ENCODE results near the gene CLRN1. TPM values are rescaled to one million over a fixed set of nuclear protein-coding genes. Genes with fewer than 3 reads are reported as not detected.

Gene CLRN1
- total RNA-seq, 3 donors from 2014 or later (not counting 1 experiment from before 2014, with no cell fraction given), result not detected

DNA sequence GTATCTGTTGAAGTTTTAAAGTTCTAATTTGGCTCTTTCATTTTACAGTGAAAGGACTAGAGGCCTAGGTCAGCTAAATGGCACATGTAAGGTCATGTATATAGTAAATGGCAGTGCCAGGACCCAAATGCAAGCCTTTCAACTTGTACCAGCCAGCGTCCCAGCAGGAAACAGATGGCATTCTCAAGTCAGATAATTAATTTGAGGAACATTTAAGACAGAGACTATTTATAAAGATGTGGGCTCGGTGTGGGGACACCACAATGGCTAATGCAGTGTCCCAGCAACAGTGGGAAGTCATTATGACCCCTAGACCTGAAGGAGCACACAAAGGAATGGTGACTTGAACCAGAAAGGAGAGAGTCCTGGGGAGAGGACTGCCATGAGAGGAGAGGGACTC lies 73.4 kb downstream of the CLRN1 start:
- no peak overlapping the region for H3K27ac Mint-ChIP-seq
- H3K9me3 Mint-ChIP-seq, result no peaks in the 10 kb centered on the region
- no peak overlapping the region for H3K27ac ChIP-seq (ENCODE audit: low read length)
- no peaks in the 10 kb centered on the region for H3K4me1 ChIP-seq (ENCODE audit: control insufficient read depth, insufficient read depth, low read length)
- WGBS (ENCODE audit: insufficient coverage), result 20% methylated on average over 2 of the region's 2 CpGs
- ATAC-seq (no peak), DNase-seq (no peak)
- H3K36me3 Mint-ChIP-seq, result no peaks in the 10 kb centered on the region
- no peaks in the 10 kb centered on the region for H3K4me1 Mint-ChIP-seq
- peaks cover 9 to 17% of the 10 kb centered on the region in 2 donors for H3K27me3 Mint-ChIP-seq (ENCODE audit: low read depth in 2 of 2)
- TF ChIP-seq CTCF (IDR thresholded peaks at IDR 0.05), result no peak
- H3K9me3 ChIP-seq (ENCODE audit: control insufficient read depth, insufficient read depth, low read length), result no peaks in the 10 kb centered on the region
- no peak overlapping the region for H3K4me3 ChIP-seq (ENCODE audit: low read length)
- no peak overlapping the region for H3K4me3 Mint-ChIP-seq
- intact Hi-C loops (cut with micrococcal nuclease), result no loop called here
- no peaks in the 10 kb centered on the region for H3K36me3 ChIP-seq (ENCODE audit: control insufficient read depth, insufficient read depth, low read length)
- no peaks in the 10 kb centered on the region for H3K27me3 ChIP-seq (ENCODE audit: control insufficient read depth, insufficient read depth, low read length)

GRCh38 chr3:150898046-150898754 lies 74.3 kb downstream of the CLRN1 start:
- intact Hi-C loops (cut with micrococcal nuclease), result no loop called here
- no peak for DNase-seq
- Histone ChIP-seq H3K27me3 (ENCODE audit: control insufficient read depth, insufficient read depth, low read length) (no peaks in the 10 kb centered on the region), H3K36me3 (ENCODE audit: control insufficient read depth, insufficient read depth, low read length) (no peaks in the 10 kb centered on the region), H3K4me1 (ENCODE audit: control insufficient read depth, insufficient read depth, low read length) (no peaks in the 10 kb centered on the region), H3K4me3 (ENCODE audit: low read length) (no peak overlapping the region), H3K27ac (ENCODE audit: low read length) (no peak overlapping the region), H3K9me3 (ENCODE audit: control insufficient read depth, insufficient read depth, low read length) (no peaks in the 10 kb centered on the region)
- Mint-ChIP-seq H3K27ac (no peak overlapping the region), H3K9me3 (no peaks in the 10 kb centered on the region), H3K4me1 (no peaks in the 10 kb centered on the region), H3K4me3 (no peak overlapping the region), H3K36me3 (no peaks in the 10 kb centered on the region), H3K27me3 (ENCODE audit: low read depth in 2 of 2) (peaks cover 7 to 17% of the 10 kb centered on the region in 2 donors)
- TF ChIP-seq CTCF (IDR thresholded peaks at IDR 0.05), result no peak
- ATAC-seq, result no peak
- 95% methylated on average over 1 of the region's 3 CpGs for WGBS (ENCODE audit: insufficient coverage)

GRCh38 chr3:150897592-150897991 lies 74.9 kb downstream of the CLRN1 start:
- ATAC-seq, result no peak
- Mint-ChIP-seq H3K4me3 (no peak overlapping the region), H3K4me1 (no peaks in the 10 kb centered on the region), H3K27me3 (ENCODE audit: low read depth in 2 of 2) (peaks cover 1 to 17% of the 10 kb centered on the region in 2 donors), H3K27ac (no peak overlapping the region), H3K9me3 (no peaks in the 10 kb centered on the region), H3K36me3 (no peaks in the 10 kb centered on the region)
- WGBS (ENCODE audit: insufficient coverage), result 94% methylated on average over 2 of the region's 3 CpGs
- no peak overlapping the region for H3K27ac ChIP-seq (ENCODE audit: low read length)
- H3K4me1 ChIP-seq (ENCODE audit: control insufficient read depth, insufficient read depth, low read length), result no peaks in the 10 kb centered on the region
- DNase-seq, result no peak
- intact Hi-C loops (cut with micrococcal nuclease), result no loop called here
- no peak for TF ChIP-seq CTCF (IDR thresholded peaks at IDR 0.05)
- no peak overlapping the region for H3K4me3 ChIP-seq (ENCODE audit: low read length)
- no peaks in the 10 kb centered on the region for H3K27me3 ChIP-seq (ENCODE audit: control insufficient read depth, insufficient read depth, low read length)
- H3K9me3 ChIP-seq (ENCODE audit: control insufficient read depth, insufficient read depth, low read length), result no peaks in the 10 kb centered on the region
- no peaks in the 10 kb centered on the region for H3K36me3 ChIP-seq (ENCODE audit: control insufficient read depth, insufficient read depth, low read length)

- H3K4me1 ChIP-seq (ENCODE audit: control insufficient read depth, insufficient read depth, low read length), result no peaks in the 10 kb centered on the region
- ATAC-seq (no peak), DNase-seq (no peak)
- Mint-ChIP-seq H3K9me3 (no peaks in the 10 kb centered on the region), H3K4me3 (no peak overlapping the region), H3K27ac (no peak overlapping the region), H3K36me3 (no peaks in the 10 kb centered on the region), H3K4me1 (no peaks in the 10 kb centered on the region), H3K27me3 (ENCODE audit: low read depth in 2 of 2) (peaks cover 10% of the 10 kb centered on the region in 2 donors)
- TF ChIP-seq CTCF (IDR thresholded peaks at IDR 0.05), result no peak
- H3K9me3 ChIP-seq (ENCODE audit: control insufficient read depth, insufficient read depth, low read length), result no peaks in the 10 kb centered on the region
- 94% methylated on average over 9 of the region's 9 CpGs for WGBS (ENCODE audit: insufficient coverage)
- no peaks in the 10 kb centered on the region for H3K36me3 ChIP-seq (ENCODE audit: control insufficient read depth, insufficient read depth, low read length)
- H3K27ac ChIP-seq (ENCODE audit: low read length), result no peak overlapping the region
- no peak overlapping the region for H3K4me3 ChIP-seq (ENCODE audit: low read length)
- intact Hi-C loops (cut with micrococcal nuclease), result no loop called here
- H3K27me3 ChIP-seq (ENCODE audit: control insufficient read depth, insufficient read depth, low read length), result no peaks in the 10 kb centered on the region
Observed at GRCh38 chr3:150890831-150891230, 81.7 kb downstream of the CLRN1 start.
